Endothelial cell of umbilical vein (primary cell): Measurements from ENCODE around the gene FHOD3. TPM values are rescaled to one million over a fixed set of nuclear protein-coding genes. Genes with fewer than 3 reads are reported as not detected.

ENCODE experiments used
- BruUV-seq: library from RNA; stranded (reverse); fragments of 400-500 nt; replicated peaks from 2 replicates; lab custom pipeline; 2021; lab: Mats Ljungman, UMichigan
- CTCF ChIA-PET: fragments of 300-600, 350-600 bp; sonication (Branson Sonifier 250); formaldehyde crosslinking; loops from one replicate; lab custom pipeline; 2021; ENCODE audit warnings: antibody characterized with exemption, inconsistent platforms; lab: Charles Lee
- POLR2A ChIA-PET: fragments of 300-600, 350-600 bp; sonication (Branson Sonifier 250); formaldehyde crosslinking; loops from one replicate; lab custom pipeline; 2021; ENCODE audit warnings: antibody characterized with exemption, inconsistent platforms; lab: Charles Lee
- DNase-seq: peaks from one replicate; pipeline ENCODE4 v3.0.0-alpha.2; 2011; ENCODE audit warnings: low read depth, low spot score
- FAIRE-seq: peaks from 2 replicates; lab custom pipeline; 2011; peaks lifted over from hg19 to GRCh38; lab: Jason Lieb, UNC
- H2AFZ ChIP-seq: 2 replicates; pipeline ENCODE4 v1.6.0; 2012; ENCODE audit warnings: low read depth, low read length, control low read depth, inconsistent platforms
- H3K27ac ChIP-seq: 2 replicates; pipeline ENCODE4 v1.5.1; 2011; ENCODE audit warnings: low read depth, mild to moderate bottlenecking, control low read depth, low read length, moderate library complexity; ENCODE audit not compliant: insufficient read depth
- H3K27me3 ChIP-seq, 2 experiments: 2 replicates each; pipeline versions ENCODE4 v1.6.0 to v1.6.1; 2011; ENCODE audit warnings: low read length in 2 of 2, mixed read lengths in 1 of 2; ENCODE audit not compliant: control insufficient read depth in 2 of 2, insufficient read depth in 2 of 2
- H3K36me3 ChIP-seq, 2 experiments: 2 replicates in 1 of 2; 3 replicates in 1 of 2; pipeline ENCODE4 v1.5.1; 2011; ENCODE audit warnings: low read length in 2 of 2, mild to moderate bottlenecking in 1 of 2, moderate library complexity in 1 of 2; ENCODE audit not compliant: control insufficient read depth in 2 of 2, insufficient read depth in 2 of 2; ENCODE audit errors: extremely low read depth in 1 of 2
- H3K4me1 ChIP-seq: 3 replicates; pipeline ENCODE4 v1.5.1; 2011; ENCODE audit warnings: mild to moderate bottlenecking, low read length; ENCODE audit not compliant: control insufficient read depth, insufficient read depth; ENCODE audit errors: extremely low read depth
- H3K4me2 ChIP-seq: 2 replicates; pipeline ENCODE4 v1.6.1; 2011; ENCODE audit warnings: low read length, control low read depth, mixed read lengths; ENCODE audit not compliant: insufficient read depth
- H3K4me3 ChIP-seq, 3 experiments: fragments of 200-600 bp in 1 of 3; sonication (generic), shearing (Covaris generic) in 1 of 3; replicated peaks in 1 of 3; 2 replicates each; pipeline ENCODE4 v1.5.1; 2011 to 2016; ENCODE audit warnings: control low read depth in 3 of 3, low read length in 3 of 3, mild to moderate bottlenecking in 2 of 3, inconsistent platforms in 1 of 3, low read depth in 1 of 3, moderate library complexity in 1 of 3; ENCODE audit not compliant: insufficient read depth in 1 of 3
- H3K79me2 ChIP-seq: 2 replicates; pipeline ENCODE4 v1.6.0; 2012; ENCODE audit warnings: low read length, inconsistent platforms; ENCODE audit not compliant: control insufficient read depth, insufficient read depth
- H3K9ac ChIP-seq: replicated peaks from 2 replicates; pipeline ENCODE3; 2011; ENCODE audit warnings: low read length, control low read depth; ENCODE audit not compliant: insufficient read depth; ENCODE audit errors: extremely low read depth
- H3K9me1 ChIP-seq: replicated peaks from 3 replicates; pipeline ENCODE4 v1.6.0; 2011; ENCODE audit warnings: mild to moderate bottlenecking, low read length; ENCODE audit not compliant: control insufficient read depth, insufficient read depth; ENCODE audit errors: extremely low read depth
- H3K9me3 ChIP-seq: replicated peaks from 2 replicates; pipeline ENCODE4 v1.5.1; 2012; ENCODE audit warnings: low read length, inconsistent platforms; ENCODE audit not compliant: control insufficient read depth, insufficient read depth
- H4K20me1 ChIP-seq: replicated peaks from 2 replicates; pipeline ENCODE3; 2011; ENCODE audit warnings: mild to moderate bottlenecking, low read length; ENCODE audit not compliant: control insufficient read depth, insufficient read depth; ENCODE audit errors: extremely low read depth
- EZH2 ChIP-seq: IDR thresholded peaks from 2 replicates; pipeline ENCODE4 v1.6.1; 2012; ENCODE audit warnings: borderline replicate concordance, low read depth, mild to moderate bottlenecking, moderate library complexity, low read length, inconsistent platforms; ENCODE audit not compliant: severe bottlenecking
- FOS ChIP-seq: IDR thresholded peaks from 2 replicates; pipeline ENCODE4 v1.6.1; 2011; ENCODE audit warnings: mild to moderate bottlenecking, low read length, moderate library complexity, borderline replicate concordance; ENCODE audit not compliant: insufficient read depth
- GATA2 ChIP-seq: IDR thresholded peaks from 2 replicates; pipeline ENCODE4 v1.7.0; 2011; ENCODE audit warnings: low read depth, mild to moderate bottlenecking, moderate library complexity, mixed read lengths, low read length; ENCODE audit not compliant: insufficient read length, insufficient read depth
- JUN ChIP-seq: IDR thresholded peaks from 2 replicates; pipeline ENCODE4 v1.6.1; 2011; ENCODE audit warnings: borderline replicate concordance, low read depth; ENCODE audit not compliant: insufficient read length, insufficient read depth
- MAX ChIP-seq: IDR thresholded peaks from 2 replicates; pipeline ENCODE4 v1.6.1; 2011; ENCODE audit not compliant: insufficient read depth, insufficient read length
- MYC ChIP-seq: IDR thresholded peaks from one replicate; pipeline ENCODE4 v1.6.1; 2011; ENCODE audit warnings: mild to moderate bottlenecking, low read depth, low read length
- POLR2A ChIP-seq: IDR thresholded peaks from 2 replicates; pipeline ENCODE4 v1.6.1; 2012; ENCODE audit warnings: low read depth, mild to moderate bottlenecking, control low read depth, low read length
- POLR2AphosphoS5 ChIP-seq: IDR thresholded peaks from 2 replicates; pipeline ENCODE4 v1.6.1; 2012; ENCODE audit warnings: low read depth, mild to moderate bottlenecking, control low read depth, low read length, moderate library complexity; ENCODE audit not compliant: insufficient read depth
- dilution Hi-C: fragments of 300-500 bp; cut with MboI; formaldehyde crosslinking; loops from one replicate; pipeline ENCODE4 v1.15.0; 2019; ENCODE audit warnings: low sequenced_read_pairs; ENCODE audit not compliant: extremely low pct_ligation_motif_present
- intact Hi-C: fragments of 100-400 bp; cut with micrococcal nuclease; formaldehyde crosslinking; loops from one replicate; pipeline ENCODE4 v1.10.0; 2022
- polyA plus RNA-seq, 4 experiments: library from polyadenylated mRNA; depleted of rRNA in 3 of 4; stranded (reverse) in 3 of 4; unstranded in 1 of 4; fragments of >200 nt; gene quantifications; 2 replicates each; pipeline versions ENCODE4 v1.2.1 to v1.2.3, GENCODE V29; 2011 to 2012; ENCODE audit warnings: missing spikeins in 1 of 4
- total RNA-seq: library from RNA; stranded (reverse); gene quantifications from 2 replicates; pipeline ENCODE4 v1.2.3, GENCODE V29; 2021
- TF ChIP-seq, protein P1 (sequence below), 2 donors: IDR thresholded peaks; 1 replicate in 1 of 2; 2 replicates in 1 of 2; pipeline ENCODE4 v1.5.1; 2011; ENCODE audit warnings: low read length in 2 of 2, mild to moderate bottlenecking in 2 of 2, moderate library complexity in 2 of 2, control low read depth in 1 of 2, inconsistent platforms in 1 of 2, low read depth in 1 of 2; ENCODE audit not compliant: insufficient read depth in 1 of 2; ENCODE audit errors: extremely low read depth in 1 of 2

Gene FHOD3
- total and polyA plus RNA-seq, 2 donors (not counting 3 experiments of a cell fraction or from before 2014, with no cell fraction given), result 0.06 to 1.5 TPM

- Histone ChIP-seq H3K27ac (no peak overlapping the region), H3K4me1 (no peaks in the 10 kb centered on the region), H3K4me2 (no peak overlapping the region), H3K4me3 (no peak overlapping the region), H2AFZ (no peak overlapping the region), H3K79me2 (no peaks in the 10 kb centered on the region), H3K36me3 (no peaks in the 10 kb centered on the region), H3K27me3 (no peaks in the 10 kb centered on the region), H4K20me1 (no peaks in the 10 kb centered on the region), H3K9ac (no peak overlapping the region), H3K9me3 (no peaks in the 10 kb centered on the region), H3K9me1 (no peaks in the 10 kb centered on the region)
- intact Hi-C loops (no loop called here), dilution Hi-C loops (no loop called here)
- DNase-seq (no peak), FAIRE-seq (no peak)
- BruUV-seq, result no TSS peak
- ChIA-PET CTCF (no interaction called here), POLR2A (no interaction called here)
- TF ChIP-seq GATA2, result no peak
- TF ChIP-seq, protein P1, sequence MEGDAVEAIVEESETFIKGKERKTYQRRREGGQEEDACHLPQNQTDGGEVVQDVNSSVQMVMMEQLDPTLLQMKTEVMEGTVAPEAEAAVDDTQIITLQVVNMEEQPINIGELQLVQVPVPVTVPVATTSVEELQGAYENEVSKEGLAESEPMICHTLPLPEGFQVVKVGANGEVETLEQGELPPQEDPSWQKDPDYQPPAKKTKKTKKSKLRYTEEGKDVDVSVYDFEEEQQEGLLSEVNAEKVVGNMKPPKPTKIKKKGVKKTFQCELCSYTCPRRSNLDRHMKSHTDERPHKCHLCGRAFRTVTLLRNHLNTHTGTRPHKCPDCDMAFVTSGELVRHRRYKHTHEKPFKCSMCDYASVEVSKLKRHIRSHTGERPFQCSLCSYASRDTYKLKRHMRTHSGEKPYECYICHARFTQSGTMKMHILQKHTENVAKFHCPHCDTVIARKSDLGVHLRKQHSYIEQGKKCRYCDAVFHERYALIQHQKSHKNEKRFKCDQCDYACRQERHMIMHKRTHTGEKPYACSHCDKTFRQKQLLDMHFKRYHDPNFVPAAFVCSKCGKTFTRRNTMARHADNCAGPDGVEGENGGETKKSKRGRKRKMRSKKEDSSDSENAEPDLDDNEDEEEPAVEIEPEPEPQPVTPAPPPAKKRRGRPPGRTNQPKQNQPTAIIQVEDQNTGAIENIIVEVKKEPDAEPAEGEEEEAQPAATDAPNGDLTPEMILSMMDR (IDR thresholded peaks at IDR 0.05; ENCODE audit: extremely low read depth in 1 of 2, insufficient read depth in 1 of 2, low read depth in 1 of 2, low read length in 2 of 2), result no peak
- no peak for TF ChIP-seq MAX
- no peak for TF ChIP-seq FOS
- no peak for TF ChIP-seq EZH2
- no peak for TF ChIP-seq MYC
- TF ChIP-seq POLR2AphosphoS5, result no peak
- TF ChIP-seq JUN, result no peak
- TF ChIP-seq POLR2A, result no peak
Measured at GRCh38 chr18:36594621-36595020, 297.1 kb downstream of the FHOD3 start.
